ENCODE results near the gene CIT. TPM values are rescaled to one million over a fixed set of nuclear protein-coding genes. Genes with fewer than 3 reads are reported as not detected.

Gene CIT
- total and polyA plus RNA-seq, 2 donors (not counting 3 experiments of a cell fraction or from before 2014, with no cell fraction given): 13.3 to 61.8 TPM

GRCh38 chr12:119911182-119911581 is 34.1 kb upstream of the CIT start:
- no peak for TF ChIP-seq POLR2AphosphoS5 (IDR thresholded peaks at IDR 0.05; ENCODE audit: insufficient read depth, low read depth, low read length)
- TF ChIP-seq POLR2A (IDR thresholded peaks at IDR 0.05; ENCODE audit: low read depth, low read length): no peak
- TF ChIP-seq GATA2 (IDR thresholded peaks at IDR 0.05; ENCODE audit: insufficient read depth, insufficient read length, low read depth, low read length): no peak
- TF ChIP-seq EZH2 (IDR thresholded peaks at IDR 0.05; ENCODE audit: borderline replicate concordance, low read depth, low read length, severe bottlenecking): no peak
- TF ChIP-seq MYC (IDR thresholded peaks at IDR 0.05; ENCODE audit: low read depth, low read length): no peak
- no peak for TF ChIP-seq JUN (IDR thresholded peaks at IDR 0.05; ENCODE audit: borderline replicate concordance, insufficient read depth, insufficient read length, low read depth)
- TF ChIP-seq FOS (IDR thresholded peaks at IDR 0.05; ENCODE audit: borderline replicate concordance, insufficient read depth, low read length): no peak
- no peak for TF ChIP-seq MAX (IDR thresholded peaks at IDR 0.05; ENCODE audit: insufficient read depth, insufficient read length)
- TF ChIP-seq CTCF (IDR thresholded peaks at IDR 0.05; ENCODE audit: extremely low read depth in 1 of 2, insufficient read depth in 1 of 2, low read depth in 1 of 2, low read length in 2 of 2): no peak
- Histone ChIP-seq H3K4me2 (ENCODE audit: insufficient read depth, low read length) (no peak overlapping the region), H3K4me3 (replicated peaks in 1 of 3; ENCODE audit: insufficient read depth in 1 of 3, low read depth in 1 of 3, low read length in 3 of 3) (no peak overlapping the region), H3K9me3 (replicated peaks; ENCODE audit: control insufficient read depth, insufficient read depth, low read length) (no peaks in the 10 kb centered on the region), H2AFZ (ENCODE audit: low read depth, low read length) (no peak overlapping the region), H4K20me1 (replicated peaks; ENCODE audit: control insufficient read depth, extremely low read depth, insufficient read depth, low read length) (no peaks in the 10 kb centered on the region), H3K79me2 (ENCODE audit: control insufficient read depth, insufficient read depth, low read length) (no peaks in the 10 kb centered on the region), H3K36me3 (ENCODE audit: control insufficient read depth in 2 of 2, extremely low read depth in 1 of 2, insufficient read depth in 2 of 2, low read length in 2 of 2) (no peaks in the 10 kb centered on the region), H3K27me3 (ENCODE audit: control insufficient read depth in 2 of 2, insufficient read depth in 2 of 2, low read length in 2 of 2) (peaks cover 3% of the 10 kb centered on the region in 2 experiments), H3K4me1 (ENCODE audit: control insufficient read depth, extremely low read depth, insufficient read depth, low read length) (no peaks in the 10 kb centered on the region), H3K9ac (replicated peaks; ENCODE audit: extremely low read depth, insufficient read depth, low read length) (no peak overlapping the region), H3K27ac (ENCODE audit: insufficient read depth, low read depth, low read length) (no peak overlapping the region), H3K9me1 (replicated peaks; ENCODE audit: control insufficient read depth, extremely low read depth, insufficient read depth, low read length) (no peaks in the 10 kb centered on the region)
- ChIA-PET CTCF (interaction anchor here (1.4 kb wide), 2 partner anchors 9 to 17 kb away, joined by 3 to 4 read pairs; no protein-coding TSS in a partner anchor), POLR2A (no interaction called here)
- dilution Hi-C loops (cut with MboI; ENCODE audit: extremely low pct_ligation_motif_present, low sequenced_read_pairs): no loop called here
- DNase-seq (ENCODE audit: low read depth, low spot score) (no peak), FAIRE-seq (no peak)
- intact Hi-C loops (cut with micrococcal nuclease): no loop called here
- no TSS peak for BruUV-seq (replicated peaks)
